K562 (cell line): Measurements from ENCODE around the gene FAM186B. TPM values are rescaled to one million over a fixed set of nuclear protein-coding genes. Genes with fewer than 3 reads are reported as not detected.

Source experiments
- ATF7 ChIP-seq: fragments of 450-650 bp; IDR thresholded peaks from 2 replicates; pipeline ENCODE4 v1.7.1; 2014; ENCODE audit warnings: mild to moderate bottlenecking, moderate library complexity
- BACH1 ChIP-seq: fragments of 200-800 bp; sonication (Bioruptor generic); IDR thresholded peaks from 2 replicates; pipeline ENCODE4 v1.6.1; 2016; ENCODE audit warnings: missing genetic modification characterization, missing compliant biosample characterization
- CBX2 ChIP-seq: fragments of 200-600 bp; sonication (generic); IDR thresholded peaks from one replicate; pipeline ENCODE4 v1.6.1; 2012; ENCODE audit warnings: mild to moderate bottlenecking, low read length, inconsistent platforms; ENCODE audit not compliant: insufficient read depth, poor library complexity, severe bottlenecking
- DEAF1 ChIP-seq: fragments of 450-650 bp; formaldehyde crosslinking; IDR thresholded peaks from 2 replicates; pipeline ENCODE4 v1.4.0; 2020; ENCODE audit warnings: mild to moderate bottlenecking, moderate library complexity
- GABPB2 ChIP-seq: fragments of 250-450 bp; sonication (Bioruptor Pico); conservative IDR thresholded peaks from 2 replicates; pipeline ENCODE4 v1.5.1; 2021; ENCODE audit warnings: mild to moderate bottlenecking
- ID3 ChIP-seq, 2 experiments: fragments of 250-450 bp in 1 of 2; fragments of 450-650 bp in 1 of 2; sonication (Bioruptor Pico) in 1 of 2; IDR thresholded peaks; 2 replicates each; pipeline versions ENCODE4 v1.6.1 to v1.8.0; 2016 to 2021; ENCODE audit warnings: mild to moderate bottlenecking in 2 of 2, moderate library complexity in 2 of 2, missing compliant biosample characterization in 1 of 2, missing genetic modification characterization in 1 of 2
- JUND ChIP-seq, 2 experiments: IDR thresholded peaks; 2 replicates in 1 of 2; 3 replicates in 1 of 2; pipeline ENCODE4 v1.6.1; 2011; ENCODE audit warnings: borderline replicate concordance in 2 of 2, low read depth in 2 of 2, low read length in 2 of 2, improper control_type of control experiment in 1 of 2, missing biosample characterization in 1 of 2, missing genetic modification characterization in 1 of 2, missing genetic modification reagents in 1 of 2
- MAFF ChIP-seq: IDR thresholded peaks from 2 replicates; pipeline ENCODE4 v1.6.1; 2012; ENCODE audit warnings: low read length, improper control_type of control experiment
- MECOM ChIP-seq: fragments of 250-450 bp; sonication (Bioruptor Pico); IDR thresholded peaks from 2 replicates; pipeline ENCODE4 v1.8.0; 2022; ENCODE audit warnings: inconsistent platforms
- PHB ChIP-seq: fragments of 250-450 bp; sonication (Bioruptor Pico); IDR thresholded peaks from 2 replicates; pipeline ENCODE4 v1.5.0; 2021
- PHF20 ChIP-seq: fragments of 450-650 bp; IDR thresholded peaks from 2 replicates; pipeline ENCODE4 v1.6.1; 2018; ENCODE audit not compliant: partially characterized antibody
- PTRF ChIP-seq: fragments of 450-650 bp; IDR thresholded peaks from 2 replicates; pipeline ENCODE4 v1.6.1; 2016; ENCODE audit warnings: mild to moderate bottlenecking, missing genetic modification characterization, missing compliant biosample characterization
- SREBF1 ChIP-seq: fragments of 150-350 bp; IDR thresholded peaks from 2 replicates; pipeline ENCODE4 v1.6.1; 2014; ENCODE audit warnings: antibody characterized with exemption, low read depth, low read length, borderline replicate concordance
- TBP ChIP-seq: optimal IDR thresholded peaks from 2 replicates; pipeline ENCODE3; 2011; ENCODE audit warnings: low read depth, low read length, improper control_type of control experiment
- TFE3 ChIP-seq: fragments of 450-650 bp; formaldehyde crosslinking; IDR thresholded peaks from 2 replicates; pipeline ENCODE4 v1.4.0; 2020; ENCODE audit warnings: mild to moderate bottlenecking, mixed read lengths
- ZNF239 ChIP-seq: fragments of 250-450 bp; sonication (Bioruptor Pico); IDR thresholded peaks from 2 replicates; pipeline ENCODE4 v1.4.0; 2020; ENCODE audit warnings: mild to moderate bottlenecking
- ZNF311 ChIP-seq: fragments of 250-450 bp; sonication (Bioruptor Pico); IDR thresholded peaks from 2 replicates; pipeline ENCODE4 v1.4.0; 2020; ENCODE audit warnings: mild to moderate bottlenecking, moderate library complexity
- ZNF41 ChIP-seq: fragments of 250-450 bp; sonication (Bioruptor Pico); conservative IDR thresholded peaks from 2 replicates; pipeline ENCODE4 v1.4.0; 2020; ENCODE audit warnings: mild to moderate bottlenecking
- ZNF766 ChIP-seq: fragments of 200-800 bp; sonication (Bioruptor generic); conservative IDR thresholded peaks from 2 replicates; pipeline ENCODE4 v1.6.1; 2016; ENCODE audit warnings: missing genetic modification characterization, missing compliant biosample characterization
- ZSCAN29 ChIP-seq: fragments of 450-650 bp; IDR thresholded peaks from 2 replicates; pipeline ENCODE4 v1.6.1; 2017
- polyA plus RNA-seq, 8 experiments: library from polyadenylated mRNA; depleted of rRNA in 4 of 8; stranded (reverse) in 5 of 8; unstranded in 3 of 8; fragments of >200 nt; fragmentation: Nextera tagmentation in 2 of 8; fragmentation: Illumina TruSeq in 1 of 8; extraction: Ambion mirVana in 2 of 8; extraction: Trizol in 1 of 8; gene quantifications; 2 replicates each; pipeline versions ENCODE4 v1.2.1 to v1.2.3, GENCODE V29; 2011 to 2014; ENCODE audit warnings: inconsistent platforms in 1 of 8, missing spikeins in 1 of 8
- total RNA-seq, 7 experiments: library from RNA; depleted of rRNA in 6 of 7; stranded (reverse); fragments of >200 nt in 6 of 7; fragmentation: Illumina TruSeq in 2 of 7; extraction: Trizol in 2 of 7; gene quantifications; 2 replicates each; pipeline versions ENCODE4 v1.2.1 to v1.2.3, GENCODE V29; 2011 to 2021; ENCODE audit warnings: low replicate concordance in 1 of 7
- TF ChIP-seq, protein P1 (sequence below): fragments of 250-450 bp; sonication (Bioruptor Pico); IDR thresholded peaks from 2 replicates; pipeline ENCODE4 v1.6.1; 2021; ENCODE audit warnings: mild to moderate bottlenecking
- TF ChIP-seq, protein P2 (sequence below): fragments of 200-800 bp; sonication (Bioruptor generic); IDR thresholded peaks from 2 replicates; pipeline ENCODE4 v1.6.1; 2017; ENCODE audit warnings: missing genetic modification characterization, missing compliant biosample characterization

FAM186B gene
- total and polyA plus RNA-seq, 9 of the 15 experiments (the other 6 are each of a cell fraction or from before 2014, with no cell fraction given) = 0.07 to 0.42 (median 0.15) TPM

DNA sequence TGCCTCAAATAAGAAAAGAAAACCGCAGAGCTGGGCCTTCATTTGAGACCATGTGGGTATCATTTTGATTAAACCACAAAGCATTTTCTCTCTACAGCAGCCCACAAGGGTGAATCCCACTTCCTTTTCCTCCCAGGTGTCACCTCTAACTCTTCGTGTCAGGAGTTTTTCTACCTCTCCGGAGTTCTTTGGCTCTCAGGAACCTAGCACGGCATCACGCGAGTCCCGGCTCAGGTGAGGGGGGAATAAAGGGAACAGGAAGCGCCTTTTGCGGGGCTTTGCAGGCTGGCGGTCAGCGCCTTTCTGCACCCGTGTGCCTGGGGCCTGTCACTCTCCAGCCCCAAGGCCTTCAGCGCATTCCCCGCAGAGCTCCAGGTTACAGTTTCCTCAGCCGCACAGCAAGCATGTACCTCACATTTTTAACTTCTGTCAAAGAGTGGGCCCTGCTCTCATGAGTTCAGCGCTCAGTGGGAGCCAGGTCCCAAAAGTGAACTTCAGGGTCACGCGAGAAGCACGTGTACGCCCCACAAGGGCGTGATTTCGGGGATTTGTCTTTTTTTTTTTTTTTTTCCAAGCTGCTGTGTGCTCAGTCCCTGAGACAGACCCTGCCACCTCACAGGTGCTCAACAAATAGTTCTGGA, 17.2 kb upstream of the FAM186B start (continued):
- no peak for TF ChIP-seq ID3 (CRISPR knock-in tag; IDR thresholded peaks at IDR 0.05)
- no peak for TF ChIP-seq ID3 (tag; IDR thresholded peaks at IDR 0.05)
- TF ChIP-seq, protein P1, sequence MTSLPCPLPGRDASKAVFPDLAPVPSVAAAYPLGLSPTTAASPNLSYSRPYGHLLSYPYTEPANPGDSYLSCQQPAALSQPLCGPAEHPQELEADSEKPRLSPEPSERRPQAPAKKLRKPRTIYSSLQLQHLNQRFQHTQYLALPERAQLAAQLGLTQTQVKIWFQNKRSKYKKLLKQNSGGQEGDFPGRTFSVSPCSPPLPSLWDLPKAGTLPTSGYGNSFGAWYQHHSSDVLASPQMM (CRISPR knock-in tag) = no peak
- TF ChIP-seq ZSCAN29 = no peak
- TF ChIP-seq, protein P2, sequence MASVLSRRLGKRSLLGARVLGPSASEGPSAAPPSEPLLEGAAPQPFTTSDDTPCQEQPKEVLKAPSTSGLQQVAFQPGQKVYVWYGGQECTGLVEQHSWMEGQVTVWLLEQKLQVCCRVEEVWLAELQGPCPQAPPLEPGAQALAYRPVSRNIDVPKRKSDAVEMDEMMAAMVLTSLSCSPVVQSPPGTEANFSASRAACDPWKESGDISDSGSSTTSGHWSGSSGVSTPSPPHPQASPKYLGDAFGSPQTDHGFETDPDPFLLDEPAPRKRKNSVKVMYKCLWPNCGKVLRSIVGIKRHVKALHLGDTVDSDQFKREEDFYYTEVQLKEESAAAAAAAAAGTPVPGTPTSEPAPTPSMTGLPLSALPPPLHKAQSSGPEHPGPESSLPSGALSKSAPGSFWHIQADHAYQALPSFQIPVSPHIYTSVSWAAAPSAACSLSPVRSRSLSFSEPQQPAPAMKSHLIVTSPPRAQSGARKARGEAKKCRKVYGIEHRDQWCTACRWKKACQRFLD (CRISPR knock-in tag) = 0 out of 2 replicates have a peak, but pooled peaks have one; percentile 4
- TF ChIP-seq ZNF41 = no peak
- TF ChIP-seq ATF7 = 0 out of 2 replicates have a peak, but pooled peaks have one; percentile 7
- no peak for TF ChIP-seq ZNF311
- TF ChIP-seq PHF20 = no peak
- no peak for TF ChIP-seq SREBF1
- TF ChIP-seq DEAF1 (CRISPR knock-in tag) = no peak
- peak; percentile 29 for TF ChIP-seq MAFF
- TF ChIP-seq PTRF (tag) = no peak
- TF ChIP-seq MECOM (CRISPR knock-in tag) = no peak
- no peak for TF ChIP-seq ZNF239
- TF ChIP-seq CBX2 = no peak
- TF ChIP-seq BACH1 (tag) = no peak
- TF ChIP-seq GABPB2 = no peak
- TF ChIP-seq ZNF766 (CRISPR knock-in tag) = no peak
- TF ChIP-seq TFE3 = no peak
- TF ChIP-seq JUND (IDR thresholded peaks at IDR 0.05; ENCODE audit: borderline replicate concordance, low read depth, low read length) = no peak
- TF ChIP-seq JUND (tag; IDR thresholded peaks at IDR 0.05; ENCODE audit: borderline replicate concordance, low read depth, low read length) = no peak
- TF ChIP-seq TBP = no peak
- TF ChIP-seq PHB (CRISPR knock-in tag) = no peak
